Measurements from ENCODE around the gene PHLDA2. TPM values are rescaled to one million over a fixed set of nuclear protein-coding genes. Genes with fewer than 3 reads are reported as not detected.

PHLDA2 gene
- total RNA-seq, 1 donor from 2014 or later = 4.1 TPM

DNA sequence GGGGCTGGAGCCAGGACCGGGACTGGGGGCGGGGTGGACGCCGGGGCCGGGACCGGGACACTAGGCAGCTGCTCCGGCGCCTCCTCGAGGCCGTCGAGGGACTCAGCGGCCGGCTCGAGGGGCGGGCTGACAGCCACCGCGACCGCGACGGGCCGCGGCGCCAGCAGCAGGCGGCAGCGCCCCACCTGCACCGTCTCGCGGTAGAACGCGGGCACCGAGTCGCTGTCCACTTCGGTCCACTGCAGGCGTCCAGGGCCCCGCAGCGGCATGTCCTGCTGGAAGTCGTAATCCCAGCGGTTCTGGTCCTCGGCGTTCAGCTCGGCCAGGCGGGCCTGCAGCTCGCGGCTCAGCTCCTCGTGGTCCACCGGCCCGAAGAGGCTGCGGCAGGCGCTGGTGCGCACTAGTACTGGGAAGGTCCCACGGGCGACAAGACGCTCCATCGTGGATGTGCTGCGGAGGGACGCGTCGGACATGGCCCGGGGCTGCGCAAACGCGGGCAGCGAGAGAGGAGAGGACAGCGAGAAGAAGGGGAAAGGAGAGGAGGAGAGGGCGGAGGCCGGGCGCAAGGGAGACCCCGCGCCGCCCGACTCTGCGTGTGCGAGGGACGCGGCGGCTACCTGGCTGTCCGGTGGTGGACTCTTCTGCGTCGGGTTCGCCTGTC, 44.1 kb downstream of the PHLDA2 start:
- intact Hi-C loops (cut with micrococcal nuclease) = loop anchor here (1.0 to 5.0 kb wide), 3 partner anchors 172 to 688 kb away; partner anchors contain the start of genes CARS1 and KCNQ1OT1

DNA sequence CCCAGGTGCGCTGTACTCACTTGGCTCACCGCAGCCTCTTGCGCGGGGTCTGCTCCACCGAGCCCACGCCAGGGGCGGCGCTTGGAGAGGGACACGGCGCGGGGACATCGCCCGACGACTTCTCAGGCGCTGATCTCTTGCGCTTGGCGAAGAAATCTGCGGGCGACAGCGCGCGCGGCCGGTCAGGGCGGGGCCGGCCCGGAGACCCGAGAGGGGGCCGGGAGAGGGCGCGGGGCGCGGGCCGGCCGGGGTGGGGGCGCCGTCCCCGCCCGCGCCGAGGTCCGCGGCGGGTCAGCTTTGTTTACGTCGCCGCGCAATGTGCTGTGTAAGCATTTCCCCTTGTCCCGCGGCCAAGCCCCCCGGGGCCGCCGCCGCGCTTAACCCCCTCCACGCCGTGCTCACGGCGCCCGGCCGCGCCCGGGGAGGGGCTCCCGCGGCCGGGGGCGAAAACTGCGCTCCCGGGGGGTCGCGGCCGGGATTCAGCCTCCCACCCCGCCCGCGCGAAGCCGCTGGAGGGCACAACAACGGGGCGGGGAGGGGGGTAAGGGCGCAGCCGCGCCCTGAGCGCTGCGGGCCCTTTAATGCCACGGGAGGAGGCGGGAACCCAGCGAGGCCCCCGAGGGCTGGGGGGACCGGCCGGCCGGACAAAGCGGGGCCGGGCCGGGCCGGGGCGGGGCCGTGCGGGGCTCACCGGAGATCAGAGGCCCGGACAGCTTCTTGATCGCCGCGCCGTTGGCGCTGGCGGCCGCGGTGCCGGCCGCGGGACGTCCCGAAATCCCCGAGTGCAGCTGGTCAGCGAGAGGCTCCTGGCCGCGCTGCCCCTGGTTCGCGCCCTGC, 45.0 kb downstream of the PHLDA2 start:
- intact Hi-C loops (cut with micrococcal nuclease) = no loop called here

DNA sequence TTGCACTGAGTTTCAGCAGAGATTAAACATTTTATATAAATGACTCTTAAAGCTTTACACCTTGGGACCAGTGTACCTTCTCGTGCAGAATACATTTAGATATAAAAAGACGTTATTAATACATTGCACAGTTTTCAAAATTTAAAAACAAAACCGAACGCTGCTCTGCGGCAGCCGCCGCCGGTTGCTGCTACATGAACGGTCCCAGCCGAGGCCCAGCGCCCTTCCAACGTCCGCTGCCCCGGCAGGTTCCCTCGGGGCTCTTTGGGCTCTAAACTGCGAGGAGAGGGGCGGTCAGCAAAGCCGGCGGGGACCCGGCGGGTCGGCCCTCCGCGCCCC, 45.6 kb downstream of the PHLDA2 start:
- intact Hi-C loops (cut with micrococcal nuclease) = no loop called here

DNA sequence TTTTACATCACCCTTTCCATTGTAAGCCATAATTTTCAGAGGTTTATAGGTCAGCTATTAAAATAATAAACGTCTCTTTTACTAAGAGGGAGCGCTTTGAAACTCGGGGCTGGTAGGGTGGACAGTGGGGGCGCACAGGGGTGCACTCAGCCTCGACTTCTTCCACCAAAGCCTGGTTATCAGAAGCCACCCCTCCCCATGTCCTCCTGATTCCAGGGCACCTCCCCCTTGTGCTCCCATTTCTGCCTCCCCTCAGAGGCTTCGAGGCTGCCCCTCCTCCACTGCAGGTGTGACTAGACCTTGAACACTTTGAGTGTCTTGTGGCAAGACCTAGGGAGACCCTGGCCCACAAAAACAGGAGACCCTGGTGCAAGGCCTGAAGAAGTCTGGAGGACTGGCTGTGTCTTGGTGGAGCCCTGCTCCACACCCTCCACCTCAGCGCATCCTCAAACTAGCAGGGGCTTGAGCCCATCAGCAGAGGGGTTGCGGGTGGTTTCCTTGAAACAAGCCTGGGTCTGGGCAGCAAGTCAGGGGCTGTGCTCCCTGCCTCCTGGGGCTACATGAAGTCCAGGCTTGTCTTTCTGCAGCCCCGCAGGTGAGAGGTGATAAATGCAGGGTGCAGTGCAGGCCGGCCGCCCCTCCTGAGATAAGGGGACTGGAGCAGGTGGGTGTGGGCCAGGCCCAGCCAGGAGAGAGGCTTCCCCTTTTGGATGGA, 46.7 kb downstream of the PHLDA2 start:
- intact Hi-C loops (cut with micrococcal nuclease) = no loop called here

DNA sequence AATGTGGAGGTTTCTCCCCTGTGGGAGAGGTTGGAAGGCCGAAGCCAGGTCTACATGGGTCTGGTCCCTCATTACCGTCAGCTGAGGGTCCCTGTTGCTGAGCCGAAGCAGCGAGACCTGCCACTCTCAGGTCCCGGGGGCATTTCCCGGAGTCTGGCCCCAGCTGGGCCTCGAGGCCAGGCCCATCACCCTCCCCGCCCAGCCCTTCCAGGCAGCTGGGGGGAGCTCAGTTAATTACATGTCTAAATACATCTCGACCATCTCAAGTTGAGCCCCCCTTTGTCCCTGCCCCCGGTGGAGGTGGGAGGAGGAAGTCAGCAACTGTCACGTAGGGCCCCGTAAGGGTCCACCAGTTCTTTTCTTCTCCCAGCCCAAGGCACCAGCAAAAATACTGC, 47.2 kb downstream of the PHLDA2 start:
- intact Hi-C loops (cut with micrococcal nuclease) = no loop called here

DNA sequence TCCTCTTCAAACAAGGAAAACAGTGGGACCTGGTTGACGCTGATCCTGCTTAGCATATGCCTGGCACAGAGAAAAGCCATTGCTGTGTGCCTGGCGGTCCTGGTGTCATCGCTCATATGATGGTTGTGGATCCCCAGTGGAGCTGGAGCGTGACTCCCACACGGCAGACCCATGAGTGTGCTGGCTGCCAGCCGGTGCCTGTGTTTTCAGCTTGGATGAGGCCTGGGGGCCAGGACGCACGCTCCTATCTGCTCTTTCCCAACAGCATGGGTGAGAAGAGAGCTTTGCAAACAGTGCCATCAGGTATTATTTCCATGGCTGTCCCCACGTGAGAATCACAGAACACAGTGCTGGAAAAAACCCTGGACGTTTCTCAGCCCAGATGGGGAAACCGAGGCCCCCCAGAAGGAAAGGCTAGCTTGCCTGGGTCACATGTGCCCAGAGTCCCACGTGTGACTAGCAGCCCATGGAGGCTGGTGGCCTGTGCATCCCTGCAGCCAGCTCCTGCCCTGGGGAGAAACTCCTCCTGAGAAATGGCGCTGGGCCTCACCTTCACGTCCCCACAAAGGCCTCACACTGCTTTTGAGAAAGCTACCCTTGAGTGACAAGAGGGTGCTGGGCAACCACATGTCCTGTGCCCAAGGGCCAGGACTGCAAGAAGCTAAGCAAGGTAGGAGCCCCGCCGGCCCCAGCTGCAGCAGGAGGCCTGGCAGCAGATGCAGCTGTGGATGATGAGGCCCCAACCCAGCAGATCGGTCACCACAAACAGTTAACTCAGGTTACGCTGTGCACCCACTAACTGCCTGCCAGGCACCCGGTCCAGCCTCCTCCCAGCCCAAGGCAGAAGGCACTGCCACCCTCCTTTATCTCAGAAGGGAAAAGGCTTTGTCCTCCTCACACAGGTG, 47.9 kb downstream of the PHLDA2 start:
- intact Hi-C loops (cut with micrococcal nuclease) = no loop called here

DNA sequence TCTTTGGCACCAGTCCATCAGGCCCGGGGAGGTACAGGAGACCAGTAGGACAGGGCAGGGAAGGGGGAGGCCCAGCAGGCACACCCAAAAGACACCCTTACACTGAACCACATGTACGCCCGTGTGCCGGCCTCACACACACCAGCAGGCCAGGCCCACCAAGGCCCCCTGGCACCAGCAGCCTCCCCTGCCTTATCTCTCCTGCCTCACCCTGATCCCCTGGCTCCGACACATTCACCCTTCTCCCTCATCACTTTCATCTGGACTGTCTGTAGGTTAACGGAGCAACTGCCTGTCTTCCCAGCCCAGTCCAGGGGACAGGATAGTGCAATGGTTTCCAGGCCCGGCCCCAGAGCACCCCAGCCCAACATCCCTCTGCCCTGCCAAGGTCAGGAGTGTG, 48.6 kb downstream of the PHLDA2 start:
- intact Hi-C loops (cut with micrococcal nuclease) = no loop called here

DNA sequence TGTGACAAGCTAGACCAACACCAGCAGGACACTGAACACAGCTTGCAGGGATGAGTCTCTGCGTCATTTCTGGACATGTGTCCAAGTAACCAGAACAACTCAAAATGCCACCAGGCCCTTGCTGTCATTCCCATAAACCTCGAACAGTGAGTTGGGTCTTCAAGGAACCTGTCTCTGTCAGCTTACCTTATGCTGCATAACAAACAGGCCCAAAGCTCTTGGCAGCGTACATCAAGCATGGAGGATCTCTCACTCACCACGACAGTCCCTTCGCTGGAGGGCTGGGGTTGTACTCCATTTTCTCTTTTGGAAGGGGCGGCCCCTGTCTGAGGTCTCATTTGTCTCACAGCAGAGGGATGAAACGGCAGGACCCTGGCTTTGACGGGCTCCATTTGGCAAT, 50.4 kb downstream of the PHLDA2 start:
- intact Hi-C loops (cut with micrococcal nuclease) = no loop called here

Other genes starting within 250 kb of the PHLDA2 start
- gene KCNQ1OT1, start 229.4 kb downstream of the PHLDA2 start, total RNA-seq = 0.48 TPM in 2 replicates
- gene CDKN1C, start 43.6 kb downstream of the PHLDA2 start, total RNA-seq = 0.39 and 0.52 TPM in 2 replicates
- 311 and 314 TPM in 2 replicates for gene NAP1L4, start 62.9 kb upstream of the PHLDA2 start, total RNA-seq
- 56.6 and 57.9 TPM in 2 replicates for gene CARS1, start 128.0 kb upstream of the PHLDA2 start, total RNA-seq
- 3.0 and 3.7 TPM in 2 replicates for gene OSBPL5, start 235.9 kb upstream of the PHLDA2 start, total RNA-seq